ENCODE measurements around the gene RTP4. TPM values are rescaled to one million over a fixed set of nuclear protein-coding genes. Genes with fewer than 3 reads are reported as not detected.

Gene RTP4, protein sequence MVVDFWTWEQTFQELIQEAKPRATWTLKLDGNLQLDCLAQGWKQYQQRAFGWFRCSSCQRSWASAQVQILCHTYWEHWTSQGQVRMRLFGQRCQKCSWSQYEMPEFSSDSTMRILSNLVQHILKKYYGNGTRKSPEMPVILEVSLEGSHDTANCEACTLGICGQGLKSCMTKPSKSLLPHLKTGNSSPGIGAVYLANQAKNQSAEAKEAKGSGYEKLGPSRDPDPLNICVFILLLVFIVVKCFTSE
- total RNA-seq, result not detected

DNA sequence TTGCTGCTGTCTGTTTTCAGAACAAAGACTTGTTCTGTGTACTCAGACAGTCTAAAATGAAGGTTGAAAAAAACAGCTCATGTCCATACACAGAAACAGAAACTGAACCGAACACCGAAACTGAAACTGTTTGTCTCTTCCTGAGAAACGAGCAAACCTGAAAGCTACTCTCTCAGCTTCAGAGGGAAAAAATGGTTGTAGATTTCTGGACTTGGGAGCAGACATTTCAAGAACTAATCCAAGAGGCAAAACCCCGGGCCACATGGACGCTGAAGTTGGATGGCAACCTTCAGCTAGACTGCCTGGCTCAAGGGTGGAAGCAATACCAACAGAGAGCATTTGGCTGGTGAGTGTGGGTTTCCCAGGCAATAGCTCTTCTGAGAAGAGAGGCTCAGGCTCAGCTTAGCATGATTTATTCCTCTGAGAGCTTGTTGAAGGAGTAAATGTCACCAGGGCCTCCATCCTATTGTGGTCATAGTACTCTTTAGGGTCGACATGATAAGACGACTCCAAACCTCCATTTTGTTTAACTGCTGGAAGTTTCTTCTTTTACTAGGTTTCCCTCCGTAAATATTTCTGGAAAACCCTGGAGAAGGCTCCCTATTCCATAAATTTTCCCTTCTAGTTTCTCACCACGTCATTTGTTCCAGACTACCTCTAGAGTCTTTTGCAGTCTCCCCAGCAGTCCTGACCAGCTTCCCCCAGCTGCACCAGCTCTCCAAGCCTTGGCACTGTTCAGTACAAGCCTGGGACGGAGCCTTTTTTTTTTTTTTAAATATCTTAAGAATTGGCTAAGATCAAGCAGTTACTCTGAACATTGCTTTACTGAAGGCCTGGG, at the start of gene RTP4:
Gene RTP4 (plus strand): TSS at position 135 of the 838 bp plus-strand sequence. CDS start 57 bp downstream, at position 192.

Other genes with a start within 250 kb of the RTP4 start
- 13.5 TPM for gene RPL39L, start 228.9 kb upstream of the RTP4 start, total RNA-seq
- 0.31 TPM for gene RTP1, start 170.9 kb upstream of the RTP4 start, total RNA-seq
- gene MASP1, start 76.6 kb upstream of the RTP4 start, total RNA-seq, result 59.8 TPM